Tibial artery (tissue), 4 donors: ENCODE data around the gene COL27A1.

Experiments
- DNase-seq, 2 donors: peaks; one replicate each; pipeline ENCODE4 v3.0.0-alpha.2; 2019
- H3K27ac ChIP-seq, 2 donors: fragments of 200-600 bp; sonication (generic) in 1 of 2; 1 replicate in 1 of 2; 2 replicates in 1 of 2; pipeline ENCODE4 v1.5.1; 2018 to 2019; ENCODE audit warnings: mild to moderate bottlenecking in 1 of 2
- H3K27me3 ChIP-seq, 2 donors: fragments of 200-600 bp; sonication (generic) in 1 of 2; one replicate each; pipeline versions ENCODE4 v1.5.1 to v1.6.0; 2016 to 2019
- H3K36me3 ChIP-seq, 3 donors: fragments of 200-600 bp; sonication (generic) in 2 of 3; one replicate each; pipeline ENCODE4 v1.5.1; 2016 to 2019; ENCODE audit warnings: mild to moderate bottlenecking in 2 of 3
- H3K4me1 ChIP-seq, 4 donors: fragments of 200-600 bp; sonication (generic) in 2 of 4; 1 replicate in 3 of 4; 2 replicates in 1 of 4; pipeline ENCODE4 v1.5.1; 2016 to 2019
- H3K4me3 ChIP-seq, 2 donors: fragments of 200-600 bp; sonication (generic) in 1 of 2; 1 replicate in 1 of 2; 2 replicates in 1 of 2; pipeline ENCODE4 v1.5.1; 2018 to 2019; ENCODE audit warnings: mild to moderate bottlenecking in 2 of 2
- H3K9me3 ChIP-seq, 3 donors: fragments of 200-600 bp; sonication (generic) in 1 of 3; one replicate each; pipeline ENCODE4 v1.5.1; 2016 to 2019
- CTCF ChIP-seq, 2 experiments: fragments of 200-600 bp in 1 of 2; fragments of 450-650 bp in 1 of 2; IDR thresholded peaks; one replicate each; pipeline ENCODE4 v1.5.1; 2017 to 2019; ENCODE audit warnings: antibody characterized with exemption in 2 of 2, mild to moderate bottlenecking in 1 of 2, moderate library complexity in 1 of 2
- intact Hi-C: fragments of 100-400 bp; cut with DNase I; formaldehyde crosslinking; loops from one replicate; pipeline ENCODE4 v1.15.0; 2023; ENCODE audit warnings: low total_unique reads

The COL27A1 gene

DNA sequence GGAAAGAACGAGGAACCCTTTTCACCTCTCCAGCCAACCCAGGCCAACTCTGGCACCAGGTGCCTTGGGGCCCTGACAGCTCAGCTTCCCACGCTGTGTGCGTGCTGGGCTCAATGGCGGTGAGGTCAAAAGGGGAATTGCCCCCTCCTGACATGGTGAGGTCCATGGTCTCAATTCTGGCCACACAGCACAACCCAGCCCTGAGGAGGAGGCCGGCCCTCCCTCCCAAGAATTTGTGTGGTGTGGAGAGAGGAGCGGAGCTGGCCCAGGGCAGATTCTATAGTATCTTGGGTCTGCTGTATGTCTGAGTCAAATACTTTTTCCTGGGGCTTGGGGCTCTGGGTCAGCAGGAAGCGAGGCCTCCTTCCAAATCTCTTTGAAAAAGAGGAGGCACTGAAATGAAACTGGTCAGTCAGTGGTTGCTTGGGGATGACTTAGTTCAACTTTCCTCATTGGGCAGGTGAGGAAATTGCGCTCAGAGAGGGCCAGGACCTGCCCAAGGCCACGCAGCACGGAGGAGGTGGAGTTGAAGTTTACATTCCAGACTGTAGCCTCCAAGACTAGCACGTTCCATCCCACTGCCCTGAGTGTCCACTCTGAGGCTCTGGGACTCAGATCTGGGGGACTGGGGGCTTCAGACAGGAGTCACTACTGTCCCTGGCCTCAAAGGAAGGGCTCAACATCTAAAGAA, 15.6 kb downstream of the COL27A1 start:
- Histone ChIP-seq H3K27ac (peak overlapping the region; percentile 59 to 67), H3K4me1 (peaks cover 4 to 84% (median 62%) of the 10 kb centered on the region in 4 donors), H3K27me3 (no peaks in the 10 kb centered on the region), H3K36me3 (peaks cover 0 to 6% (median 0%) of the 10 kb centered on the region in 3 donors), H3K4me3 (no peak overlapping the region), H3K9me3 (no peaks in the 10 kb centered on the region)
- no peak for DNase-seq
- intact Hi-C loops: no loop called here
- TF ChIP-seq CTCF (IDR thresholded peaks at IDR 0.05): no peak

GRCh38 chr9:114171500-114171899, 16.2 kb downstream of the COL27A1 start:
- no peak for DNase-seq
- peaks cover 4 to 88% (median 66%) of the 10 kb centered on the region in 4 donors for H3K4me1 ChIP-seq
- TF ChIP-seq CTCF (IDR thresholded peaks at IDR 0.05): no peak

DNA sequence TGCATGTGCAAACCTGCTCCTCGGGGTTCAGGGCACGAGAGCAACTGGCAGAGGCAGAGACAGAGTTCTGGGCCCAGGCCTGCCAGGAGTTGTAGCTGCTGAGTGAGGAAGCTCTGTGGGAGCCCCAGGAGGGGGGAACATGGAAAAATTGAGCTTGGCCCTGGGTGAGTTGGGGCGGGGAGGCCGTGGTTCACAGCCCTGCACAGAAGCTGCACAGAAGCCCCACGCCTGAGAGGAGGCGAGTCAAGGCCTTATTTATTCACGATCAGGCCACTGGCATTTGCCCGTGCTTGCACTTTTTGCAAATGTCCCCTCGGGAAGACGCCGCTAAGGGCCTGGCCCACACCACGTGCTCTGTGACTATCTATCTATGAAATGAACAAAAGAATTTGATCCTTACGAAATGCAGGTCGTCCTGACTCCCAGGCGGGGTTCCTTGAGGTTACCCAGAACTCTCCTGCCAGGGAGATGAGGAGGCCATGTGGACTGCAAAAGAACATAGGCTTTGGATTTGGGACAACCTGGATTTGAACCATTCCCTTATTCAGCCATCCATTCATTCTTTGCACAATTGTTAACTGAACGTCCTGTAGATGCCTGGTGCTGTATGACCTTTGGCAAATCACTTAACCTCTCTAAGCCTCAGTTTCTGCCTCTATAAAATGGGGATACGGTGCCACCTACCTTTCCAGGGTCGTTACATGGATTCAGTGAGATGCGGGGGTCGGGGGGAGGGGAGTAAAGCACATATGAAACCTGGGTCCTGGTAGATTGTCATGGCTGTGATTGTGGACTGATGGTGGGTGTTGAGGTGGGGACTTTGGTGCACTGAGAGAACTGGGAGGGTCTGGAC, 17.9 kb downstream of the COL27A1 start:
- DNase-seq: no peak
- peaks cover 4 to 90% (median 64%) of the 10 kb centered on the region in 4 donors for H3K4me1 ChIP-seq
- H3K27ac ChIP-seq: peak overlapping the region; percentile 54 to 80
- no peak for TF ChIP-seq CTCF (IDR thresholded peaks at IDR 0.05)
- H3K9me3 ChIP-seq: no peaks in the 10 kb centered on the region
- H3K4me3 ChIP-seq: no peak overlapping the region
- peaks cover 0 to under 1% (median 0%) of the 10 kb centered on the region in 3 donors for H3K36me3 ChIP-seq
- H3K27me3 ChIP-seq: no peaks in the 10 kb centered on the region
- intact Hi-C loops: no loop called here

More at GRCh38 chr9:114171500-114171899, 16.2 kb downstream of the COL27A1 start:
- intact Hi-C loops: no loop called here
- Histone ChIP-seq H3K27ac (no peak overlapping the region), H3K27me3 (no peaks in the 10 kb centered on the region), H3K9me3 (no peaks in the 10 kb centered on the region), H3K36me3 (peaks cover 0 to 6% (median 0%) of the 10 kb centered on the region in 3 donors), H3K4me3 (no peak overlapping the region)

- intact Hi-C loops: no loop called here
- Histone ChIP-seq H3K36me3 (no peaks in the 10 kb centered on the region), H3K27me3 (no peaks in the 10 kb centered on the region), H3K9me3 (no peaks in the 10 kb centered on the region), H3K27ac (peak overlapping the region; percentile 76 to 80), H3K4me3 (no peak overlapping the region), H3K4me1 (peaks cover 4 to 90% (median 65%) of the 10 kb centered on the region in 4 donors)
- no peak for DNase-seq
- TF ChIP-seq CTCF (IDR thresholded peaks at IDR 0.05): no peak
Observed at GRCh38 chr9:114174557-114174875, 19.2 kb downstream of the COL27A1 start.

GRCh38 chr9:114174876-114175771, 19.8 kb downstream of the COL27A1 start:
- DNase-seq: no peak
- peaks cover 4 to 90% (median 64%) of the 10 kb centered on the region in 4 donors for H3K4me1 ChIP-seq
- H3K9me3 ChIP-seq: no peaks in the 10 kb centered on the region
- H3K36me3 ChIP-seq: no peaks in the 10 kb centered on the region
- TF ChIP-seq CTCF (IDR thresholded peaks at IDR 0.05): no peak
- H3K4me3 ChIP-seq: no peak overlapping the region
- H3K27ac ChIP-seq: peak overlapping the region; percentile 76 to 80
- intact Hi-C loops: no loop called here
- H3K27me3 ChIP-seq: no peaks in the 10 kb centered on the region
